Endothelial cell of umbilical vein (primary cell): ENCODE measurements around the gene ITPRIPL2. TPM values are rescaled to one million over a fixed set of nuclear protein-coding genes. Genes with fewer than 3 reads are reported as not detected.

Experiments used
- BruUV-seq: library from RNA; stranded (reverse); fragments of 400-500 nt; replicated peaks from 2 replicates; lab custom pipeline; 2021; lab: Mats Ljungman, UMichigan
- CTCF ChIA-PET: fragments of 300-600, 350-600 bp; sonication (Branson Sonifier 250); formaldehyde crosslinking; loops from one replicate; lab custom pipeline; 2021; ENCODE audit warnings: antibody characterized with exemption, inconsistent platforms; lab: Charles Lee
- POLR2A ChIA-PET: fragments of 300-600, 350-600 bp; sonication (Branson Sonifier 250); formaldehyde crosslinking; loops from one replicate; lab custom pipeline; 2021; ENCODE audit warnings: antibody characterized with exemption, inconsistent platforms; lab: Charles Lee
- DNase-seq: peaks from one replicate; pipeline ENCODE4 v3.0.0-alpha.2; 2011; ENCODE audit warnings: low read depth, low spot score
- FAIRE-seq: peaks from 2 replicates; lab custom pipeline; 2011; peaks lifted over from hg19 to GRCh38; lab: Jason Lieb, UNC
- H2AFZ ChIP-seq: 2 replicates; pipeline ENCODE4 v1.6.0; 2012; ENCODE audit warnings: low read depth, low read length, control low read depth, inconsistent platforms
- H3K27ac ChIP-seq: 2 replicates; pipeline ENCODE4 v1.5.1; 2011; ENCODE audit warnings: low read depth, mild to moderate bottlenecking, control low read depth, low read length, moderate library complexity; ENCODE audit not compliant: insufficient read depth
- H3K27me3 ChIP-seq, 2 experiments: 2 replicates each; pipeline versions ENCODE4 v1.6.0 to v1.6.1; 2011; ENCODE audit warnings: low read length in 2 of 2, mixed read lengths in 1 of 2; ENCODE audit not compliant: control insufficient read depth in 2 of 2, insufficient read depth in 2 of 2
- H3K36me3 ChIP-seq, 2 experiments: 2 replicates in 1 of 2; 3 replicates in 1 of 2; pipeline ENCODE4 v1.5.1; 2011; ENCODE audit warnings: low read length in 2 of 2, mild to moderate bottlenecking in 1 of 2, moderate library complexity in 1 of 2; ENCODE audit not compliant: control insufficient read depth in 2 of 2, insufficient read depth in 2 of 2; ENCODE audit errors: extremely low read depth in 1 of 2
- H3K4me1 ChIP-seq: 3 replicates; pipeline ENCODE4 v1.5.1; 2011; ENCODE audit warnings: mild to moderate bottlenecking, low read length; ENCODE audit not compliant: control insufficient read depth, insufficient read depth; ENCODE audit errors: extremely low read depth
- H3K4me2 ChIP-seq: 2 replicates; pipeline ENCODE4 v1.6.1; 2011; ENCODE audit warnings: low read length, control low read depth, mixed read lengths; ENCODE audit not compliant: insufficient read depth
- H3K4me3 ChIP-seq, 3 experiments: fragments of 200-600 bp in 1 of 3; sonication (generic), shearing (Covaris generic) in 1 of 3; replicated peaks in 1 of 3; 2 replicates each; pipeline ENCODE4 v1.5.1; 2011 to 2016; ENCODE audit warnings: control low read depth in 3 of 3, low read length in 3 of 3, mild to moderate bottlenecking in 2 of 3, inconsistent platforms in 1 of 3, low read depth in 1 of 3, moderate library complexity in 1 of 3; ENCODE audit not compliant: insufficient read depth in 1 of 3
- H3K79me2 ChIP-seq: 2 replicates; pipeline ENCODE4 v1.6.0; 2012; ENCODE audit warnings: low read length, inconsistent platforms; ENCODE audit not compliant: control insufficient read depth, insufficient read depth
- H3K9ac ChIP-seq: replicated peaks from 2 replicates; pipeline ENCODE3; 2011; ENCODE audit warnings: low read length, control low read depth; ENCODE audit not compliant: insufficient read depth; ENCODE audit errors: extremely low read depth
- H3K9me1 ChIP-seq: replicated peaks from 3 replicates; pipeline ENCODE4 v1.6.0; 2011; ENCODE audit warnings: mild to moderate bottlenecking, low read length; ENCODE audit not compliant: control insufficient read depth, insufficient read depth; ENCODE audit errors: extremely low read depth
- H3K9me3 ChIP-seq: replicated peaks from 2 replicates; pipeline ENCODE4 v1.5.1; 2012; ENCODE audit warnings: low read length, inconsistent platforms; ENCODE audit not compliant: control insufficient read depth, insufficient read depth
- H4K20me1 ChIP-seq: replicated peaks from 2 replicates; pipeline ENCODE3; 2011; ENCODE audit warnings: mild to moderate bottlenecking, low read length; ENCODE audit not compliant: control insufficient read depth, insufficient read depth; ENCODE audit errors: extremely low read depth
- EZH2 ChIP-seq: IDR thresholded peaks from 2 replicates; pipeline ENCODE4 v1.6.1; 2012; ENCODE audit warnings: borderline replicate concordance, low read depth, mild to moderate bottlenecking, moderate library complexity, low read length, inconsistent platforms; ENCODE audit not compliant: severe bottlenecking
- GATA2 ChIP-seq: IDR thresholded peaks from 2 replicates; pipeline ENCODE4 v1.7.0; 2011; ENCODE audit warnings: low read depth, mild to moderate bottlenecking, moderate library complexity, mixed read lengths, low read length; ENCODE audit not compliant: insufficient read length, insufficient read depth
- MYC ChIP-seq: IDR thresholded peaks from one replicate; pipeline ENCODE4 v1.6.1; 2011; ENCODE audit warnings: mild to moderate bottlenecking, low read depth, low read length
- POLR2A ChIP-seq: IDR thresholded peaks from 2 replicates; pipeline ENCODE4 v1.6.1; 2012; ENCODE audit warnings: low read depth, mild to moderate bottlenecking, control low read depth, low read length
- POLR2AphosphoS5 ChIP-seq: IDR thresholded peaks from 2 replicates; pipeline ENCODE4 v1.6.1; 2012; ENCODE audit warnings: low read depth, mild to moderate bottlenecking, control low read depth, low read length, moderate library complexity; ENCODE audit not compliant: insufficient read depth
- dilution Hi-C: fragments of 300-500 bp; cut with MboI; formaldehyde crosslinking; loops from one replicate; pipeline ENCODE4 v1.15.0; 2019; ENCODE audit warnings: low sequenced_read_pairs; ENCODE audit not compliant: extremely low pct_ligation_motif_present
- intact Hi-C: fragments of 100-400 bp; cut with micrococcal nuclease; formaldehyde crosslinking; loops from one replicate; pipeline ENCODE4 v1.10.0; 2022
- polyA plus RNA-seq, 4 experiments: library from polyadenylated mRNA; depleted of rRNA in 3 of 4; stranded (reverse) in 3 of 4; unstranded in 1 of 4; fragments of >200 nt; gene quantifications; 2 replicates each; pipeline versions ENCODE4 v1.2.1 to v1.2.3, GENCODE V29; 2011 to 2012; ENCODE audit warnings: missing spikeins in 1 of 4
- total RNA-seq: library from RNA; stranded (reverse); gene quantifications from 2 replicates; pipeline ENCODE4 v1.2.3, GENCODE V29; 2021
- TF ChIP-seq, protein P1 (sequence below): IDR thresholded peaks from 2 replicates; pipeline ENCODE4 v1.6.1; 2011; ENCODE audit not compliant: insufficient read depth, insufficient read length
- TF ChIP-seq, protein P2 (sequence below), 2 donors: IDR thresholded peaks; 1 replicate in 1 of 2; 2 replicates in 1 of 2; pipeline ENCODE4 v1.5.1; 2011; ENCODE audit warnings: low read length in 2 of 2, mild to moderate bottlenecking in 2 of 2, moderate library complexity in 2 of 2, control low read depth in 1 of 2, inconsistent platforms in 1 of 2, low read depth in 1 of 2; ENCODE audit not compliant: insufficient read depth in 1 of 2; ENCODE audit errors: extremely low read depth in 1 of 2

Gene ITPRIPL2
- total and polyA plus RNA-seq, 2 donors (not counting 3 experiments of a cell fraction or from before 2014, with no cell fraction given): 10.9 to 40.8 TPM

DNA sequence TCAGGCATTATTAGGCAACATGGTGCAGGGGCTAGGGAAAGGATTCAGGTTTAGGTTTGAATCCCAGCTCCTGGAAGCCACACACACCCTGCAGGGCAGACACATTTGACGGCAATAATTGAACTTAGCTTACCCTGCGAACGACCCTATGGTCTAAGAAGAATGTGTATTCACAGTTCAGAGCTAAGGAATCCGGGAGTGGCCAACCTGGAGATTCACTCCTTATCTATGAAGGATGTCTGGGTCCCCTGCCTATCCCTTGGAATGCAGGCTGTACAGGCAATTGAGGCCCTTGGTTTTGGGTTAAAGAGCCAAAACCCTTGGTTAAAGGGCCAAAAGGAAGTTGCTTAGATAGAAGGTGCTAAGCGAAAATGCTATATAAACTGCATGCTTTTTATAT lies 51.3 kb downstream of the ITPRIPL2 start:
- CTCF ChIA-PET: no interaction called here
- BruUV-seq: no TSS peak
- H4K20me1 ChIP-seq: no peaks in the 10 kb centered on the region
- H3K36me3 ChIP-seq: no peaks in the 10 kb centered on the region
- intact Hi-C loops (loop anchor here (5.0 kb wide), 3 partner anchors 33 to 357 kb away; partner anchors contain the start of genes CCP110, GDE1 and TMC7), dilution Hi-C loops (no loop called here)
- H3K9me1 ChIP-seq: no peaks in the 10 kb centered on the region
- TF ChIP-seq, protein P1, sequence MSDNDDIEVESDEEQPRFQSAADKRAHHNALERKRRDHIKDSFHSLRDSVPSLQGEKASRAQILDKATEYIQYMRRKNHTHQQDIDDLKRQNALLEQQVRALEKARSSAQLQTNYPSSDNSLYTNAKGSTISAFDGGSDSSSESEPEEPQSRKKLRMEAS: no peak
- TF ChIP-seq MYC (no peak), GATA2 (no peak), POLR2AphosphoS5 (no peak), EZH2 (no peak), POLR2A (no peak)
- TF ChIP-seq, protein P2, sequence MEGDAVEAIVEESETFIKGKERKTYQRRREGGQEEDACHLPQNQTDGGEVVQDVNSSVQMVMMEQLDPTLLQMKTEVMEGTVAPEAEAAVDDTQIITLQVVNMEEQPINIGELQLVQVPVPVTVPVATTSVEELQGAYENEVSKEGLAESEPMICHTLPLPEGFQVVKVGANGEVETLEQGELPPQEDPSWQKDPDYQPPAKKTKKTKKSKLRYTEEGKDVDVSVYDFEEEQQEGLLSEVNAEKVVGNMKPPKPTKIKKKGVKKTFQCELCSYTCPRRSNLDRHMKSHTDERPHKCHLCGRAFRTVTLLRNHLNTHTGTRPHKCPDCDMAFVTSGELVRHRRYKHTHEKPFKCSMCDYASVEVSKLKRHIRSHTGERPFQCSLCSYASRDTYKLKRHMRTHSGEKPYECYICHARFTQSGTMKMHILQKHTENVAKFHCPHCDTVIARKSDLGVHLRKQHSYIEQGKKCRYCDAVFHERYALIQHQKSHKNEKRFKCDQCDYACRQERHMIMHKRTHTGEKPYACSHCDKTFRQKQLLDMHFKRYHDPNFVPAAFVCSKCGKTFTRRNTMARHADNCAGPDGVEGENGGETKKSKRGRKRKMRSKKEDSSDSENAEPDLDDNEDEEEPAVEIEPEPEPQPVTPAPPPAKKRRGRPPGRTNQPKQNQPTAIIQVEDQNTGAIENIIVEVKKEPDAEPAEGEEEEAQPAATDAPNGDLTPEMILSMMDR (IDR thresholded peaks at IDR 0.05; ENCODE audit: extremely low read depth in 1 of 2, insufficient read depth in 1 of 2, low read depth in 1 of 2, low read length in 2 of 2): no peak
- POLR2A ChIA-PET: no interaction called here
- no peak overlapping the region for H3K27ac ChIP-seq
- no peak overlapping the region for H2AFZ ChIP-seq
- H3K79me2 ChIP-seq: no peaks in the 10 kb centered on the region
- H3K9ac ChIP-seq: no peak overlapping the region
- H3K4me1 ChIP-seq: peaks cover 3% of the 10 kb centered on the region
- H3K9me3 ChIP-seq: no peaks in the 10 kb centered on the region
- H3K4me3 ChIP-seq: no peak overlapping the region
- no peak for DNase-seq
- no peak for FAIRE-seq
- H3K27me3 ChIP-seq: peaks cover 3 to 20% of the 10 kb centered on the region in 2 experiments
- no peak overlapping the region for H3K4me2 ChIP-seq
